DND-41 (cell line): ENCODE data around the gene SPACA7.

Experiments used
- ATAC-seq: fragments of 200-7000 bp; cut with Tn5 transposase; 3 replicates; pipeline ENCODE4 v1.9.1; 2021; ENCODE audit warnings: low read depth; ENCODE audit not compliant: insufficient read depth
- DNase-seq: peaks from one replicate; pipeline ENCODE4 v3.0.0-alpha.2; 2020
- H2AFZ ChIP-seq: 2 replicates; pipeline ENCODE4 v1.6.0; 2012; ENCODE audit warnings: low read depth, low read length
- H3K27ac ChIP-seq: 2 replicates; pipeline ENCODE4 v1.5.1; 2012; ENCODE audit warnings: low read length, inconsistent platforms
- H3K27me3 ChIP-seq: fragments of 200-600 bp; sonication (generic); 2 replicates; pipeline ENCODE4 v1.6.0; 2012; ENCODE audit warnings: low read length, mild to moderate bottlenecking, inconsistent platforms; ENCODE audit not compliant: insufficient read depth, poor library complexity
- H3K36me3 ChIP-seq: 2 replicates; pipeline ENCODE4 v1.5.1; 2012; ENCODE audit warnings: low read length, inconsistent platforms; ENCODE audit not compliant: insufficient read depth
- H3K4me1 ChIP-seq: 2 replicates; pipeline ENCODE4 v1.5.1; 2012; ENCODE audit warnings: mild to moderate bottlenecking, low read length; ENCODE audit not compliant: insufficient read depth
- H3K4me2 ChIP-seq: 2 replicates; pipeline ENCODE4 v1.6.0; 2012; ENCODE audit warnings: mild to moderate bottlenecking, moderate library complexity, low read length, inconsistent platforms; ENCODE audit not compliant: insufficient read depth
- H3K4me3 ChIP-seq, 2 experiments: fragments of 200-600 bp in 1 of 2; shearing (Covaris generic) in 1 of 2; 2 replicates each; pipeline ENCODE4 v1.5.1; 2012 to 2016; ENCODE audit warnings: inconsistent platforms in 2 of 2, low read length in 2 of 2, mild to moderate bottlenecking in 2 of 2, low read depth in 1 of 2, moderate library complexity in 1 of 2
- H3K79me2 ChIP-seq: 2 replicates; pipeline ENCODE4 v1.6.0; 2012; ENCODE audit warnings: low read length, inconsistent platforms; ENCODE audit not compliant: insufficient read depth
- H3K9ac ChIP-seq: 2 replicates; pipeline ENCODE4 v1.6.0; 2012; ENCODE audit warnings: low read depth, mild to moderate bottlenecking, inconsistent platforms, low read length, moderate library complexity
- H3K9me3 ChIP-seq: 2 replicates; pipeline ENCODE4 v1.5.1; 2012; ENCODE audit warnings: low read length, moderate library complexity, mild to moderate bottlenecking, inconsistent platforms; ENCODE audit not compliant: insufficient read depth, severe bottlenecking
- H4K20me1 ChIP-seq: 2 replicates; pipeline ENCODE4 v1.6.0; 2012; ENCODE audit warnings: low read length; ENCODE audit not compliant: insufficient read depth
- CTCF ChIP-seq: IDR thresholded peaks from 2 replicates; pipeline ENCODE4 v1.5.1; 2012; ENCODE audit warnings: borderline replicate concordance, low read length, moderate library complexity, mild to moderate bottlenecking; ENCODE audit not compliant: poor library complexity, severe bottlenecking; ENCODE audit errors: extremely low read depth
- EZH2 ChIP-seq: IDR thresholded peaks from 3 replicates; pipeline ENCODE4 v1.6.1; 2012; ENCODE audit warnings: borderline replicate concordance, low read depth, mild to moderate bottlenecking, moderate library complexity, low read length, inconsistent platforms; ENCODE audit not compliant: severe bottlenecking

The SPACA7 gene

GRCh38 chr13:112346173-112346898 lies 29.8 kb upstream of the SPACA7 start:
- no peak overlapping the region for H3K4me2 ChIP-seq
- no peaks in the 10 kb centered on the region for H3K4me1 ChIP-seq
- H3K27me3 ChIP-seq: peaks cover 21% of the 10 kb centered on the region
- no peaks in the 10 kb centered on the region for H4K20me1 ChIP-seq
- H3K9ac ChIP-seq: no peak overlapping the region
- H3K27ac ChIP-seq: no peak overlapping the region
- ATAC-seq (no peak), DNase-seq (no peak)
- H2AFZ ChIP-seq: no peak overlapping the region
- TF ChIP-seq CTCF: no peak
- TF ChIP-seq EZH2: no peak
- H3K36me3 ChIP-seq: no peaks in the 10 kb centered on the region
- H3K9me3 ChIP-seq: no peaks in the 10 kb centered on the region
- no peak overlapping the region for H3K4me3 ChIP-seq
- no peaks in the 10 kb centered on the region for H3K79me2 ChIP-seq

- Histone ChIP-seq H2AFZ (no peak overlapping the region), H3K79me2 (no peaks in the 10 kb centered on the region), H3K9me3 (no peaks in the 10 kb centered on the region), H4K20me1 (no peaks in the 10 kb centered on the region), H3K4me3 (no peak overlapping the region), H3K4me1 (no peaks in the 10 kb centered on the region), H3K27ac (no peak overlapping the region), H3K36me3 (no peaks in the 10 kb centered on the region), H3K27me3 (peaks cover 21% of the 10 kb centered on the region), H3K4me2 (no peak overlapping the region), H3K9ac (no peak overlapping the region)
- no peak for ATAC-seq
- DNase-seq: no peak
- TF ChIP-seq CTCF: no peak
- no peak for TF ChIP-seq EZH2
These were observed 29.3 kb upstream of the SPACA7 start for GRCh38 chr13:112346899-112347229.

- no peak overlapping the region for H3K9ac ChIP-seq
- no peaks in the 10 kb centered on the region for H3K4me1 ChIP-seq
- H3K4me3 ChIP-seq: no peak overlapping the region
- DNase-seq: no peak
- ATAC-seq: no peak
- TF ChIP-seq EZH2: no peak
- no peak for TF ChIP-seq CTCF
- no peaks in the 10 kb centered on the region for H3K79me2 ChIP-seq
- no peak overlapping the region for H3K27ac ChIP-seq
- no peak overlapping the region for H3K4me2 ChIP-seq
- no peaks in the 10 kb centered on the region for H3K9me3 ChIP-seq
- H3K27me3 ChIP-seq: peaks cover 21% of the 10 kb centered on the region
- no peak overlapping the region for H2AFZ ChIP-seq
- no peaks in the 10 kb centered on the region for H4K20me1 ChIP-seq
- H3K36me3 ChIP-seq: no peaks in the 10 kb centered on the region
These were observed 28.2 kb upstream of the SPACA7 start for GRCh38 chr13:112347986-112348385.
